Stomach (tissue), 9 donors: ENCODE measurements around the gene OTOG. TPM values are rescaled to one million over a fixed set of nuclear protein-coding genes. Genes with fewer than 3 reads are reported as not detected.
A peak's percentile ranks its signal among the peaks of the same experiment; 100 is the strongest.

ENCODE experiments used
- DNase-seq, 2 donors: peaks; one replicate each; pipeline versions ENCODE4 v3.0.0 to v3.0.0-alpha.2; 2013 to 2019
- H3K27ac ChIP-seq, 5 donors: fragments of 200-600 bp in 4 of 5; sonication (generic) in 4 of 5; one replicate each; pipeline ENCODE4 v1.5.1; 2013 to 2019; ENCODE audit warnings: mild to moderate bottlenecking in 1 of 5, moderate library complexity in 1 of 5
- H3K27me3 ChIP-seq, 3 donors: fragments of 200-600 bp; sonication (generic); one replicate each; pipeline ENCODE4 v1.5.1; 2017 to 2019; ENCODE audit warnings: mixed run types in 1 of 3
- H3K36me3 ChIP-seq, 4 donors: fragments of 200-600 bp; sonication (generic); 1 replicate in 3 of 4; 2 replicates in 1 of 4; pipeline ENCODE4 v1.5.1; 2016 to 2019
- H3K4me1 ChIP-seq, 4 donors: fragments of 200-600 bp; sonication (generic); one replicate each; pipeline ENCODE4 v1.5.1; 2016 to 2019
- H3K4me3 ChIP-seq, 4 donors: fragments of 200-600 bp; sonication (generic) in 3 of 4; one replicate each; pipeline ENCODE4 v1.5.1; 2016 to 2019; ENCODE audit warnings: mild to moderate bottlenecking in 1 of 4
- H3K9me3 ChIP-seq, 4 donors: fragments of 200-600 bp; sonication (generic); one replicate each; pipeline ENCODE4 v1.5.1; 2016 to 2019
- CTCF ChIP-seq, 7 experiments: fragments of 450-650 bp in 4 of 7; fragments of 200-600 bp in 3 of 7; sonication (generic) in 3 of 7; IDR thresholded peaks; one replicate each; pipeline ENCODE4 v1.5.1; 2016 to 2019; ENCODE audit warnings: antibody characterized with exemption in 7 of 7, control low read depth in 2 of 7, mild to moderate bottlenecking in 1 of 7
- EP300 ChIP-seq: sonication (generic); formaldehyde crosslinking; IDR thresholded peaks from one replicate; pipeline ENCODE4 v1.6.1; 2017; ENCODE audit warnings: antibody characterized with exemption
- POLR2A ChIP-seq, 4 donors: fragments of 450-650 bp; IDR thresholded peaks; one replicate each; pipeline ENCODE4 v1.6.1; 2016; ENCODE audit warnings: antibody characterized with exemption in 4 of 4, control low read depth in 2 of 4, mild to moderate bottlenecking in 1 of 4, moderate library complexity in 1 of 4
- POLR2AphosphoS5 ChIP-seq, 3 donors: sonication (generic); formaldehyde crosslinking; IDR thresholded peaks; one replicate each; pipeline ENCODE4 v1.6.1; 2016; ENCODE audit warnings: antibody characterized with exemption in 3 of 3
- WGBS, 5 donors: extraction: QIAGEN DNeasy Blood & Tissue Kit in 3 of 5; methylation state at CpG; one replicate each; pipeline versions ENCODE4 v1.1.5 to v1.1.7; 2013 to 2018; 5-methylcytosine and 5-hydroxymethylcytosine counted together
- intact Hi-C: fragments of 100-400 bp; cut with DNase I; formaldehyde crosslinking; loops from one replicate; pipeline ENCODE4 v1.15.1; 2023; ENCODE audit warnings: low total_unique reads
- polyA plus RNA-seq, 3 donors: library from polyadenylated mRNA; stranded (reverse); fragments of 200-250 nt; gene quantifications; one replicate each; pipeline ENCODE4 v1.2.3, GENCODE V29; 2013
- total RNA-seq, 5 donors: library from RNA; depleted of rRNA; stranded (reverse); fragments of >200 nt; gene quantifications; one replicate each; pipeline versions ENCODE4 v1.1.0 to v1.2.3, GENCODE V29; 2014 to 2016
- donor health status: healthy with polysubstance abuse.
- donor health status: Bipolar disorder and iron deficiency.
- donor health status: healthy.

The OTOG gene
- total and polyA plus RNA-seq, 8 donors, result not detected

DNA sequence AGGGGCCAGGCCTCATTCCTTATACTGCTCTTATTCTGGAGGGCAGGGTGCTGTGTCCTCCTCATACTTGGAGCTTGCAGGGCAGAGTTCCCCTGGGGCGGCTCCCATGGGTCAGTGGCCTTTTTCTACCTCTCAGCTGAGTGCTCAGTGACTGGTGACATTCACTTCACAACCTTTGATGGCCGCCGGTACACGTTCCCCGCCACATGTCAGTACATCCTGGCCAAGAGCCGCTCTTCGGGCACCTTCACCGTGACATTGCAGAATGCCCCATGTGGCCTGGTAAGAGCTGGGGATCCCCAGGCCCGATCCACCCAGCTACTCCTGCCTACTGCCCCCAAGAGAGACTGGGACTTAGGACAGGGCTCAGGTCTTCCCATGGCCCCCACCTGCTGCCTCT, 14.5 kb downstream of the OTOG start:
- Histone ChIP-seq H3K27ac (no peak overlapping the region), H3K4me3 (no peak overlapping the region), H3K9me3 (no peaks in the 10 kb centered on the region), H3K27me3 (peaks cover 0 to 10% (median 0%) of the 10 kb centered on the region in 3 donors), H3K4me1 (no peaks in the 10 kb centered on the region), H3K36me3 (no peaks in the 10 kb centered on the region)
- no peak for DNase-seq
- WGBS, 5 donors, result 87 to 95% (median 93%) methylated on average over 5 to 9 of the region's 9 CpGs
- intact Hi-C loops, result no loop called here
- TF ChIP-seq CTCF (IDR thresholded peaks at IDR 0.05) (no peak), POLR2AphosphoS5 (IDR thresholded peaks at IDR 0.05) (no peak)

- TF ChIP-seq POLR2AphosphoS5 (IDR thresholded peaks at IDR 0.05), result no peak
- TF ChIP-seq POLR2A (IDR thresholded peaks at IDR 0.05), result no peak
- no peak for TF ChIP-seq CTCF (IDR thresholded peaks at IDR 0.05)
- no peak for TF ChIP-seq EP300
- Histone ChIP-seq H3K27ac (no peak overlapping the region), H3K4me1 (no peaks in the 10 kb centered on the region), H3K4me3 (no peak overlapping the region), H3K36me3 (no peaks in the 10 kb centered on the region), H3K27me3 (no peaks in the 10 kb centered on the region), H3K9me3 (no peaks in the 10 kb centered on the region)
- peak in 1 of 2 donors; percentile 22 for DNase-seq
- intact Hi-C loops, result no loop called here
These were observed 16.2 kb downstream of the OTOG start for GRCh38 chr11:17563231-17563646.

DNA sequence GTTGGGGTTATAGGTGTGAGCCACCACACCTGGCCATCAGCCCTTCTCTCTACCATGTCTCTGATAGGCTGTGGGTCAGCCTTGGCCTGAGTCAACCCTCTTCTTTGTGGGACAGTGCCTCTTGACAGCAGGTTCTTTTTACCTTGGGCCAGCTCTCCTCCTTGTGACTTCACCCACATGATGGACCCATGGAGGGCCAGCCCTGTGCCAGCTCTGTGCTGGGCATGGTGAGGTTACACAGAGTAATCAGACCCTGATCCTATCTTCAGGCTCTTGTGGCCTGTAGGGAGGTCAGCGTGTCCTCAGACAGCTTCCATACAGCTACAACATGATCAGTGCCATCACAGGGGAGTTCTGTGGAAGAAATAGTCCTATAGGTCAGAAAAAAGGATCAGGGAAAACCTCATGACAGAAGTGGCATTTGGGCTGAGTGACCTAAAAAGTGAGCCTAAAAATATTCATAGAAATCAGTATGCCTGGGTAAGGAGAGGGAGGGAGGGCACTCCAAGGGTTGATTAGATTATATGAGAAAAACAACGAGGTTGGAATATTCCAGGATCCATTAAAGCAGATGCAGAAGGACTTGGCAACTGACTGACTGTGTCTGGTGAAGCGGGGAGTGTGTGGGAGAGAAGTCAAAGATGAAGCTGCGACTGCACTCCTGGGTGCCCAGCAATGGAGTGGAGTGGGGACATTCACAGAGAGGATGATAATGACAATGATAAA, 17.1 kb downstream of the OTOG start:
- Histone ChIP-seq H3K4me1 (no peaks in the 10 kb centered on the region), H3K27ac (no peak overlapping the region), H3K9me3 (no peaks in the 10 kb centered on the region), H3K36me3 (no peaks in the 10 kb centered on the region), H3K4me3 (no peak overlapping the region), H3K27me3 (no peaks in the 10 kb centered on the region)
- intact Hi-C loops, result no loop called here
- 73 to 84% (median 81%) methylated on average over 4 of the region's 4 CpGs for WGBS, 5 donors
- TF ChIP-seq EP300 (no peak), POLR2A (IDR thresholded peaks at IDR 0.05) (no peak), POLR2AphosphoS5 (IDR thresholded peaks at IDR 0.05) (no peak), CTCF (IDR thresholded peaks at IDR 0.05) (no peak)
- no peak for DNase-seq

DNA sequence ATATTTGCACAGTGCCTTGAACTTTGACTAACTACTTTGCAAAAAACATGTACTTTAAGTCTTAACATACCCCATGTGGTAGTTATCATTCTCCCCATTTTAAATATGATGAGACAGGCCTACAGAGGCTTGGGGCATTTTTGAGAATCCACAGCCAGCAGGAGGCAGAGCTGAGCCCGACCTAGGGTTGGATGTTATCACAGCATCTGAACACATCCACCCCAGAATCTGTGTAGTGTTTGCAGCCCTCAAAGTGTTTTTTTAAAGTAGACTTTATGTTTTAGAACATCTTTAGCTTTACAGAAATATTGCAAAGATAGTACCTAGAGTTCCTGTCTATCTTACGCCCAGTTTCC, 17.6 kb downstream of the OTOG start:
- Histone ChIP-seq H3K4me3 (no peak overlapping the region), H3K4me1 (no peaks in the 10 kb centered on the region), H3K9me3 (no peaks in the 10 kb centered on the region), H3K27me3 (no peaks in the 10 kb centered on the region), H3K27ac (no peak overlapping the region), H3K36me3 (no peaks in the 10 kb centered on the region)
- intact Hi-C loops, result no loop called here
- WGBS, 5 donors, result 54 to 62% (median 55%) methylated on average over 2 of the region's 2 CpGs
- DNase-seq, result no peak
- TF ChIP-seq EP300 (no peak), POLR2A (IDR thresholded peaks at IDR 0.05) (no peak), CTCF (IDR thresholded peaks at IDR 0.05) (no peak), POLR2AphosphoS5 (IDR thresholded peaks at IDR 0.05) (no peak)
